Sigmoid colon (tissue), 4 donors: ENCODE results near the gene SETD7.
"Not testable (repeated sequence)": the region's sequence is repeated elsewhere in the genome, so short reads cannot be mapped to it uniquely, and the experiment has no call there.

Source experiments
- EP300 ChIP-seq, 4 donors: sonication (generic); formaldehyde crosslinking; IDR thresholded peaks; one replicate each; pipeline ENCODE4 v1.6.1; 2017; ENCODE audit warnings: antibody characterized with exemption in 4 of 4
- POLR2A ChIP-seq, 2 donors: fragments of 450-650 bp; IDR thresholded peaks; one replicate each; pipeline ENCODE4 v1.6.1; 2016; ENCODE audit warnings: antibody characterized with exemption in 2 of 2, mild to moderate bottlenecking in 2 of 2, moderate library complexity in 2 of 2
- TF ChIP-seq, protein P1 (sequence below), 4 experiments: fragments of 450-650 bp in 3 of 4; fragments of 200-600 bp in 1 of 4; IDR thresholded peaks; one replicate each; pipeline ENCODE4 v1.5.1; 2016 to 2019; ENCODE audit warnings: antibody characterized with exemption in 4 of 4, mild to moderate bottlenecking in 3 of 4, moderate library complexity in 2 of 4

DNA sequence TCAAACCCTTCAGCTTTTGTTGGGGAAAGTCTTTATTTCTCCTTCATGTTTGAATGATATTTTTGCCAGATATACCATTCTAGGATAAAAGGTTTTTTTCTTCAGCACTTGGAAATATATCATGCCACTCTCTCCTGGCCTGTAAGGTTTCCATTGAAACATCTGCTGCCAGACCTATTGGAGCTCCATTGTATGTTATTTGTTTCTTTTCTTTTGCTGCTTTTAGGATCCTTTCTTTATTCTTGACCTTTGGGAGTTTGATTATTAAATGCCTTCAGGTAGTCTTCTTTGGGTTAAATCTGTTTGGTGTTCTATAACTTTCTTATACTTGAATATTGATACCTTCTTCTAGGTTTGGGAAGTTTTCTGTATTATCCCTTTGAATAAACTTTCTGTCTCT is 87.3 kb downstream of the SETD7 start:
- TF ChIP-seq, protein P1, sequence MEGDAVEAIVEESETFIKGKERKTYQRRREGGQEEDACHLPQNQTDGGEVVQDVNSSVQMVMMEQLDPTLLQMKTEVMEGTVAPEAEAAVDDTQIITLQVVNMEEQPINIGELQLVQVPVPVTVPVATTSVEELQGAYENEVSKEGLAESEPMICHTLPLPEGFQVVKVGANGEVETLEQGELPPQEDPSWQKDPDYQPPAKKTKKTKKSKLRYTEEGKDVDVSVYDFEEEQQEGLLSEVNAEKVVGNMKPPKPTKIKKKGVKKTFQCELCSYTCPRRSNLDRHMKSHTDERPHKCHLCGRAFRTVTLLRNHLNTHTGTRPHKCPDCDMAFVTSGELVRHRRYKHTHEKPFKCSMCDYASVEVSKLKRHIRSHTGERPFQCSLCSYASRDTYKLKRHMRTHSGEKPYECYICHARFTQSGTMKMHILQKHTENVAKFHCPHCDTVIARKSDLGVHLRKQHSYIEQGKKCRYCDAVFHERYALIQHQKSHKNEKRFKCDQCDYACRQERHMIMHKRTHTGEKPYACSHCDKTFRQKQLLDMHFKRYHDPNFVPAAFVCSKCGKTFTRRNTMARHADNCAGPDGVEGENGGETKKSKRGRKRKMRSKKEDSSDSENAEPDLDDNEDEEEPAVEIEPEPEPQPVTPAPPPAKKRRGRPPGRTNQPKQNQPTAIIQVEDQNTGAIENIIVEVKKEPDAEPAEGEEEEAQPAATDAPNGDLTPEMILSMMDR (IDR thresholded peaks at IDR 0.05), result not testable (repeated sequence)
- not testable (repeated sequence) for TF ChIP-seq POLR2A, EP300 (IDR thresholded peaks at IDR 0.05)
